ES-I3 (cell line): ENCODE measurements around the gene ZBTB42.
A peak's percentile ranks its signal among the peaks of the same experiment; 100 is the strongest.
"Not testable (repeated sequence)": the region's sequence is repeated elsewhere in the genome, so short reads cannot be mapped to it uniquely, and the experiment has no call there.

Experiments
- H3K36me3 ChIP-seq: 2 replicates; pipeline ENCODE4 v1.6.1; 2013; ENCODE audit warnings: mild to moderate bottlenecking, low read length, control low read depth, moderate library complexity; ENCODE audit not compliant: insufficient read depth
- H3K4me1 ChIP-seq: 2 replicates; pipeline ENCODE4 v1.6.1; 2013; ENCODE audit warnings: mild to moderate bottlenecking, control low read depth, low read length; ENCODE audit not compliant: insufficient read depth
- H3K9ac ChIP-seq: 2 replicates; pipeline ENCODE4 v1.6.1; 2013; ENCODE audit warnings: low read depth, mild to moderate bottlenecking, low read length, moderate library complexity
- H3K9me3 ChIP-seq: 2 replicates; pipeline ENCODE4 v1.6.1; 2013; ENCODE audit warnings: mild to moderate bottlenecking, low read length, moderate library complexity; ENCODE audit not compliant: control insufficient read depth, insufficient read depth

Gene ZBTB42

DNA sequence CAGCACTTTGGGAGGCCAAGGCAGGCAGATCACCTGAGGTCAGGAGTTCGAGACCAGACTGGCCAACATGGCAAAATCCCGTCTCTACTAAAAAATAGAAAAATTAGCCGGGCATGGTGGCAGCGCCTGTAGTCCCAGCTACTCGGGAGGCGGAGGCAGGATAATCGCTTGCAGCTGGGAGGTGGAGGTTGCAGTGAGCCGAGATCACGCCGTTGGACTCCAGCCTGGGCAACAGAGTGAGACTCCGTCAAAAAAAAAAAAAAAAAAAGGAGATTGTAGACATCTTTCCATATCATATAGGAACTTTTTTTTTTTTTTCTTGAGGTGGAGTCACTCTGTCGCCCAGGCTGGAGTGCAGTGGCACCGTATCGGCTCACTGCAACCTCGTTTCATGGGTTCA is 13.8 kb downstream of the ZBTB42 start:
- H3K4me1 ChIP-seq, H3K36me3 ChIP-seq, H3K9me3 ChIP-seq, H3K9ac ChIP-seq: not testable (repeated sequence)

DNA sequence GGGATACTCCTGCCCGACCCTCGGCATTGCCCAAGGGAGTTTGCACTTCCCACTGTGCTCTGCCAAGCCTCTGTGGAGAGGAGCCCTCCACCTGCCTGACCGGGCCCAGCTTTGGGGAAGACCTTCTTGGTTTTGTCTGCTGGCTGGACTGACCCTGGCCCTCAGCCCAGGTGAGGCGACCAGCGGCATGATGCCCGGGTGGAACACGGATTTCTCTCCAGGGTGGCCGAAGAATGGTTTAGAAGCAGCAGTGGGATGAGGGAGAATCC is 15.6 kb downstream of the ZBTB42 start:
- Histone ChIP-seq H3K36me3 (no peaks in the 10 kb centered on the region), H3K9me3 (no peaks in the 10 kb centered on the region), H3K4me1 (no peaks in the 10 kb centered on the region; the same call in 1 of the 2 replicates), H3K9ac (peak overlapping the region; percentile 79)

DNA sequence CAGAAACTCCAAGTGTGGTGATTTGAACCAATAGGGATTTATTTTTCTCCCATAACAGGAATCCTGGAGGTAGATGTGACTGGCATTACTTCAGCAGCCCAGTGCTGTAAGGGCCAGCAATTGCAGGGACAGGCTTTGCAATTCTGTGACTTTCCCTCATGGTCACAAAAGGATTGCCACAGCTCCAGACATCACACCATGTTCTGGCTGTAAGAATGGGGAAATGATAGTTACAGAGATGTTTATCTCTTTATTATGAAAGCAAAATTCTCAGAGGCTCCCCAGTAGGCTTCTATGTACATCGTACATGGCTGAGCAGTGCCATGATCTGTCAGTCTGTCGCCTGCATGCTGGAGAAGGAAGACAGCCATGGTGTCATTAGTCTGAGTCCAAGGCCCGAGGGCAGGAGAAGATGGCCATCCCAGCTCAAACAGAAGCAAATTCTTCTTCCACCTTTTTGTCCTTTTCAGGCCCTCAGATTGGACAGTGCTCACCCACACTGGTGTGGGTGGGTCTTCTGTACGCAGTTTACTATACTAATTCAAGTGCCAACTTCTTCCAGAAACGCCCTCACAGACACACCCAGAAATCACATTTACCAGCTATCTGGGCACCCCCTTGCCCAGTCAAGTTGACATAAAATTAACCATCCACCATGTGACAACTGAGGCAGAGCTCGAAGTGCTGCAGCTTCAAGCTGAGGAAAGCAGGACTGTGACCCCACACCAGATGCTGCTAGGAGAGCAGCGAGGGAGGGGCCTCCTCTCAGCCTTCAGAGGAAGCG is 17.2 kb downstream of the ZBTB42 start:
- H3K4me1 ChIP-seq, result no peaks in the 10 kb centered on the region; the same call in 1 of the 2 replicates

DNA sequence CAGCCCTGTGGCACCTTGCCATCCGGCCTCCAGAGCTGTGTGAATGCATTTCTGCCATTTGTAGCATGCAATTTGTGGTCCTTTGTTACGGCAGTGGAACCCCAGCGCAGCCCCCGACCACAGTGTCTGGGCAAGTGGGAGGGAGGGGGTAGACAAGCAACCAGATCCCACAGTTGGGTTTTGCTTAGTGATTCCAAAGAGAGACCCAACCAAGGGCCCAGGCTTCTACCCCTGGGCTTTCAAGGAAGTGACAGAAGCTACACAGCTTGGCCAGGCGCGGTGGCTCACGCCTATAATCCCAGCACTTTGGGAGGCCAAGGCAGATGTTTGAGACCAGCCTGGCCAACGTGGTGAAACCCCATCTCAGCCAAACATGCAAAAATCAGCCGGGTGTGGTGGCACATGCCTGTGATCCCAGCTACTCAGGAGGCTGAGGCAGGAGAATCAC is 17.8 kb downstream of the ZBTB42 start:
- Histone ChIP-seq H3K9ac (no peak overlapping the region), H3K36me3 (no peaks in the 10 kb centered on the region), H3K4me1 (no peaks in the 10 kb centered on the region; the same call in 1 of the 2 replicates), H3K9me3 (no peaks in the 10 kb centered on the region)

More for the DNA sequence above, 17.2 kb downstream of the ZBTB42 start:
- H3K9ac ChIP-seq, result no peak overlapping the region
- no peaks in the 10 kb centered on the region for H3K36me3 ChIP-seq
- no peaks in the 10 kb centered on the region for H3K9me3 ChIP-seq

DNA sequence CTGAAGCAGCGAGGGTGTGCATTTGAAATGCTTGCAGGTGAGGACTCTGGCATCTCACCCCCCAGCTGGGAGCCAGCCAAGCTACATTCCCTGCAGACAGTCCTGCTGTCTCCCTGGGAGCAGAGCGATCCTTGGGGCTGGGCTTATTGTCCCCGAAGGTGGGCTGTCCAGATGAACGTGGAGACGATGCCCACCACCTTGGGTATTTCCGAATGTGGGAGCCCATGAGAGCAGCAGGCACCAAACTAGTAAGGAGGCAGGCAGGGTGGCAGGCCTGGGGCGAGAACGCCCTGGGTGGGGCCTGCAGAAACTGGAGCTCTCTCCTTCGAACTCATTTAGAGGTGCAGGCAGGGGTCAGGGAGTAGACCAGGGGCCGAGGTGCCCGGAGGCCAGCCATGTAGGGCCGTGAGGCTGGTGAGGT is 18.5 kb downstream of the ZBTB42 start:
- Histone ChIP-seq H3K9me3 (no peaks in the 10 kb centered on the region), H3K9ac (no peak overlapping the region), H3K36me3 (no peaks in the 10 kb centered on the region), H3K4me1 (no peaks in the 10 kb centered on the region; the same call in 1 of the 2 replicates)

DNA sequence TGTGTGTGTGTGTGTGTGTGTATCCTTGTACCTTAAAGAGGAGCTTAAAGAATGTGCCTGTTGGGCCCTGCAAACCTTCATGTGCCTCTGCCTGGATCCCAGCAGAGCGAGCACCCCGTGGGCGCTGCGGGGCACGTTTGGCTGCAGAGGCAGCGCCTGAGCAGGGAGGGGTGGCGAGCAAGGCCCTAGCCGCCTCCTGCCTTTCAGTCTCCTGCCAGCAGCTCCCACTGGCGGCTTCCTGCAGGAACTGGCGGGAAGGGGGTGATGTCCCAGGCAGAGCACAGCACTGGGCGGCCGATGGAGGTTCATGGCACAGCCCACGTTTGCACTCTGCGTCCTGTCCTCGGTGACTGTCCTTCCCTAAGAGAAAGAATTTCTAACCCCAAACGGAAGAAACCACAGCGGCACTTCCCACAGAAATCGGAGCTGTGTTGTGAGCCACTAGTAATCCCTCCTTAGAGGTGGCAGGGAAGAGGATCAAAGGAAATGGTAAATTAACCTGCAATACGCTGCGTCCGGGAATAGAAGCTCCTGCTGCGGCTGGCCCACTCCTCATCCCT is 19.8 kb downstream of the ZBTB42 start:
- H3K36me3 ChIP-seq, result no peaks in the 10 kb centered on the region
- H3K4me1 ChIP-seq, result no peaks in the 10 kb centered on the region; the same call in 1 of the 2 replicates
- H3K9ac ChIP-seq, result no peak overlapping the region
- H3K9me3 ChIP-seq, result no peaks in the 10 kb centered on the region

DNA sequence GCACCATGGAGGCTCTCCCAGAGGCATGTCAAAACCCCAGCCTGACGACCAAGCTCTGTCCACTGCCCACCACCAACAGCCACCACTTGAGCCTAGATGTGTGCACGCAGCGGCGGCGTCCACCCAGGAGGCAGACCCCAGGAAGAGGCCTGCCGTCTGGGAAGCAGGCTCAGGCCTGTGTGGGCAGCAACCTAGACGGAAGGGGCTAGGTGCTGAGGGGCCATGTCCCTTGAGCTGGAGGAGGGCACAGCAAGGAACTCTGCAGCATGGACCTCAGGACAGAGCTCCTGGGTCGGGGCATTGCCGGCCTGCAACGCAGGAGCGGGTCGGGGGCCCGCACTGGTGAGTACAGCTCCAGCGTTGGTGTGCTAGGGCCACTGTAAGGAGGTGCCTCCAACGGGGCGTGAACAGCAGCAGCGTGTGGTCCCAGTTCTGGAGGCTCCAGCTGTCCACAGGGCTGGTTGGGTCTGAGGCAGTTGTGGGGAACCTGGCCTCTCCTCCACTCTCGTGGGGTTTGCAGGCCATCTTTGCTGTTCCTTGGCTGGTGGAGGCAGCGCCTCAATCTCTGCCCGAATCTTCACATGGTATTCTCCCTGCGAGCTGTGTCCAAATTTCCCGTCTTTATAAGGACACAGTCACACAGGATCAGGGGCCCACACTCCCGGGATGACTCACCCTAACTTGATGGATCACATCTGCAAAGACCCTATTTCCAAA is 20.5 kb downstream of the ZBTB42 start:
- H3K9me3 ChIP-seq, result no peaks in the 10 kb centered on the region
- no peaks in the 10 kb centered on the region; the same call in 1 of the 2 replicates for H3K4me1 ChIP-seq
- H3K36me3 ChIP-seq, result no peaks in the 10 kb centered on the region
- H3K9ac ChIP-seq, result no peak overlapping the region

DNA sequence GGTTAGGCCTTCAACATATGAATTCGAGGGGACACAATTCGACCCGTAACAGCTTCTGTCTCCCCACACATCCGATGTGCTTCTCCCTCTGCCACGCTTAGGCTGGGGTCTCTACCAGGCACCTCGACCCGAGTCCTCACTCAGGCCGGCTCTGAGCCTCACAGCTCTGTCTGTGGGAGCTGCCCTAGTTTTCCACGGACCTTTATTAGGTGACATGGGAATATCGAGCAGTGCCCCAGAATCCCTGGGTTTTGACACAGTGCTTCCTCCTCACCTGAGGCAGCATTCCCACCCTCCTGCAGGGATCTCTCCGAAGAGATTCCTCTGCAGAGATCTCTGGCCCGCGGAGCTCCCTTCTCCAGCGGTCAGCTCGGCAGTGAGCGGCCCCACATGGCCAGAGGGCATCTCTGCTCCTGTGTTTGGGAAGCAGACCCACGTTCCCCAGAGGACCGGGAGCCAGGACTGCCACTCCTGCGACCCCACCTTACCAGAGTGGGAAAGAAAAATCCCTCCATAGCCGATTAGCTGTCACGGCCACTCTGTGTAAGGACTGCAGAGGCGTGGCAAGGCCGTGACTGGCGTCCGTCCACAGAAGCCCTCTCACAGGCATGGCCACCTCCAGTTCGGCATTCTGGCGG is 21.2 kb downstream of the ZBTB42 start:
- Histone ChIP-seq H3K9me3 (no peaks in the 10 kb centered on the region), H3K4me1 (no peaks in the 10 kb centered on the region; the same call in 1 of the 2 replicates), H3K36me3 (no peaks in the 10 kb centered on the region), H3K9ac (no peak overlapping the region)

DNA sequence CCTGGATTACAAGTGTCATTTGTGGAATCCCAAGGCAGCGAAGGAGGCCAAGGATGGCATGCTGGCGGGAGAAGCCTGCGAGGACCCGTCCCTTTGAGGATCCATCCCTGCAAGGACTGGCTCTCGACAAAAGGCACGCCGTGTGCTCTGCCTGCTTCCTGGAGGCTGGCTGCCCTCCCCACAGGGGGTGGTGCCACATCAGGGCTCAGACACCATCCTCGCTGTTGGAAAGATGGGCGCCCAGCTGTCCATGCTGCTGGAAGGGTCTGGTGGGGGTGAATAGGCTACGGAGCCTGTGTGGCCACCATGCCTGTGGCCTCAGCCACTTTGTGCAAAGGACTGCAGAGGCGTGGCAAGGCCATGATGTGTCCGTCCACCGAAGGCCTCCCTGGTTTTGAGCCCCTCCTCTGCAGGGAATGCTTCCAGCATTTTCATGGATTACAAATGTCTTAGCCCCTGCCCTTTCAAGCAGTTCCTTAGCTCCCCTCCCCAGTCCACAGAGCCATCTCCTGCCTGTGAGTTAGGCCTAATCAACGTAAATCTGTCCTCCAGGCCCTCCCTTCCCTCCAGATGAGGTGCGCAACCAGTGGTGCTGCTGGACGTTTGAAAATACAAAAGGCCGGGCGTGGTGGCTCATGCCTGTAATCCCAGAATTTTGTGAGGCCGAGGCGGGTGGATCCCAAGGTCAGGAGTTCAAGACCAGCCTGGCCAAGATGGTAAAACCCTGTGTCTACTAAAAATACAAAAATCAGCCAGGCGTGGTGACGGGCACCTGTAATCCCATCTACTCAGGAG is 22.1 kb downstream of the ZBTB42 start:
- no peaks in the 10 kb centered on the region for H3K36me3 ChIP-seq
- H3K4me1 ChIP-seq, result no peaks in the 10 kb centered on the region; the same call in 1 of the 2 replicates
- H3K9ac ChIP-seq, result no peak overlapping the region
- no peaks in the 10 kb centered on the region for H3K9me3 ChIP-seq

DNA sequence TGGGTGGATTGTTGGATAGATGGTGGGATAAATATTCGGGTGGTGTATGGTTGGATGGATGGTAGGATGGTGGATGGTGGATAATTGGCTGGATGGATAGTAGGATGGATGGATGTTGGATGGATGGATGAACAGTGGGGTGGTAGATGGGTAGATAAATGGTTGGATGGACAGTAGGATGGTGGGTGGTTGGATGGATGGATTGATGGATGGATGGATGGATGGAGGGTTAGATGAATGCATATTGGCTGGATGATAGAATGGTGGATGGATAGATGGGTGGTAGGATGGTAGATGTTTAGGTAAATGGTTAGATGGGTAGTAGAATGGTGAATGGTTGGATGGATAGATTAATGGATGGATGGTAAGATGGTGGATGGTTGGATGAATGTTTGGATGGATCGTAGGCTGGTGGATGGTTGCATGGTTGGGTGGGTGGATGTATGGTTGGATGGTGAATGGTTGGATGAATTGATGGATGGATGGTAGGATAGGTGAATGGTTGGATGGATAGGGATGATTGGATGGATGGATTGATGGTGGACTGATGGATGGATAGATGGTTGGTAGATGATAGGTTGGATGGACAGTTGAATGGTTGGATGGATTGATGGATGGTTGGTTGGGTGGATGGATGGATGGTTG is 23.6 kb downstream of the ZBTB42 start:
- H3K36me3 ChIP-seq, result no peaks in the 10 kb centered on the region
- no peak overlapping the region for H3K9ac ChIP-seq
- H3K9me3 ChIP-seq, result no peaks in the 10 kb centered on the region
- no peaks in the 10 kb centered on the region; the same call in 1 of the 2 replicates for H3K4me1 ChIP-seq

DNA sequence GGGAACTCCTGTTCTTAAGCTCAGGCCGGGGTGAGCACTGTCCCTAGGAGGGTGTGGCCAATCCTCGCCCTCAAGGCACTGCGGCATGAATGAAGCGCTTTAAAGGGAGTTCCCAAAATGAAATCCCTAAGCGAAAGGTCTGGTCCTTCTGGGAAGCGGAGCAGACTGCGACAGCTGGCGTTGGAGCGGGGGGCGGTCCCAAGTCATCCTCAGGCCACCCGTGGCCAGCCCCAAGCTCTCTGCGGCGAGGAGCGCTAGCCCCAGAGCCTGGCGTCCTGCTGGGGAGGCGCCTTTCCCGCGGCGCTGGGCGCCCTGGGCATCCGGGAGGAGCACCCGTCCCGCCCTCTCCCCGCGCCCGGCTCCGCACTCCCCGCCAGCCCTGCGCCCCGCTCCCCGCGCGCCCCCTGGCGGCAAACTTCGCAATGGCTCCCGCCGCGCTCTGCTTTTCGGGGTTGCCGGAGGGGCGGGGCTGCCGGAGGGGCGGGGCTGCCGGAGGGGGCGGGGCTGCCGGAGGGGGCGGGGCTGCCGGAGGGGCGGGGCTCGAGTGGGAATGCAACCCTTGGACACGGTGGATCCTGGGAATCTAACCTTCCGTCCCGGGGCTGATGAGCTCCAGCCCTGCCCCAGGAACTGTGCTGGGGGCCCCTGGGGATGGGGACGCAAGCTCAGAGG is 25.4 kb downstream of the ZBTB42 start:
- H3K4me1 ChIP-seq, result no peaks in the 10 kb centered on the region
- peak overlapping the region; percentile 97 for H3K9ac ChIP-seq
- H3K36me3 ChIP-seq, result no peaks in the 10 kb centered on the region
- no peaks in the 10 kb centered on the region for H3K9me3 ChIP-seq

DNA sequence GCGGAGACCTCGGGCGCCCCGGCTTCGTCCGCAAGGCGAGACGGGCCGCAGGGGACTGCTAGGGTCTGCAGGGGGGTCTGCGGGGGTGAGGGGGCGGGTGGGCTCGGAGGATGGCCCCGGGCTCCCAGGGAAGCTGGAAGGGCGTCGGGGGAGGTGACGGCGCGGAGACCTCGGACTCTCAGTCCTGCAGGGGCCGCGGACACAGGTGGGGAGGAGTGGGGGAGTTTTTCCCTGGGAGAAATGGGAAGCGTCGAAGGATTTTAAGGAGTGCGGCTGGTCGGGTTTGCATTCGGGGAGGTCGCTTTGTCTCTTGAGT is 25.9 kb downstream of the ZBTB42 start:
- Histone ChIP-seq H3K9me3 (no peaks in the 10 kb centered on the region), H3K9ac (peak overlapping the region; percentile 41; the same call in 1 of the 2 replicates), H3K36me3 (no peaks in the 10 kb centered on the region), H3K4me1 (no peaks in the 10 kb centered on the region)
